GM12875 (cell line): ENCODE measurements around the gene CSHL1.
"Not testable (repeated sequence)": the region's sequence is repeated elsewhere in the genome, so short reads cannot be mapped to it uniquely, and the experiment has no call there.

Source experiments
- H3K4me3 ChIP-seq: one replicate; pipeline ENCODE4 v1.5.1; 2011; ENCODE audit warnings: low read depth, low read length, control low read depth
- CTCF ChIP-seq: IDR thresholded peaks from 2 replicates; pipeline ENCODE4 v1.5.1; 2011; ENCODE audit warnings: low read depth, mild to moderate bottlenecking, control low read depth, inconsistent platforms, low read length, moderate library complexity, borderline replicate concordance; ENCODE audit not compliant: insufficient read depth

The CSHL1 gene

GRCh38 chr17:63894821-63895220 lies 16.2 kb downstream of the CSHL1 start:
- not testable (repeated sequence) for H3K4me3 ChIP-seq

DNA sequence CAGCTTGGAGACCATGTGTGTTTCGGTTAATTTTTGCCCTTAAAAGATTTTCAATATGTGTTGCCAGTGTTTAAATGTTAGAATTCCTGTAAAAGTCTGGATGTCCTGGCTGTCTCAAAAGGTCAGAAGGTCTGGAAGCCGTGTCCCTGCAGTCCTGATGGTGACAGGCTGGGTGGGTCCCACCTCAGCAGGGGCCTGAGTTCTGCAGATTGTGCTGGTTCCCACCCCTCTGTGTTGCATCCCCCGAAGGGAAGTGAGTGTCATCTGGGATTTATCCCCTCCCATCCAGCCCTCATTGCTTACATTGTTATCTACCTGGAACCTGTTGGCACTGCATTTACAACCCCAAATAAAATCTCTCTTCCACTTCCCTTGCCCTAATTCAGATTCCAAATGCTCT lies 17.0 kb downstream of the CSHL1 start:
- H3K4me3 ChIP-seq: not testable (repeated sequence)

- not testable (repeated sequence) for H3K4me3 ChIP-seq
- TF ChIP-seq CTCF: 0 out of 2 replicates have a peak, but pooled peaks have one; percentile 8
Measured at GRCh38 chr17:63892316-63893037, 18.6 kb downstream of the CSHL1 start.

DNA sequence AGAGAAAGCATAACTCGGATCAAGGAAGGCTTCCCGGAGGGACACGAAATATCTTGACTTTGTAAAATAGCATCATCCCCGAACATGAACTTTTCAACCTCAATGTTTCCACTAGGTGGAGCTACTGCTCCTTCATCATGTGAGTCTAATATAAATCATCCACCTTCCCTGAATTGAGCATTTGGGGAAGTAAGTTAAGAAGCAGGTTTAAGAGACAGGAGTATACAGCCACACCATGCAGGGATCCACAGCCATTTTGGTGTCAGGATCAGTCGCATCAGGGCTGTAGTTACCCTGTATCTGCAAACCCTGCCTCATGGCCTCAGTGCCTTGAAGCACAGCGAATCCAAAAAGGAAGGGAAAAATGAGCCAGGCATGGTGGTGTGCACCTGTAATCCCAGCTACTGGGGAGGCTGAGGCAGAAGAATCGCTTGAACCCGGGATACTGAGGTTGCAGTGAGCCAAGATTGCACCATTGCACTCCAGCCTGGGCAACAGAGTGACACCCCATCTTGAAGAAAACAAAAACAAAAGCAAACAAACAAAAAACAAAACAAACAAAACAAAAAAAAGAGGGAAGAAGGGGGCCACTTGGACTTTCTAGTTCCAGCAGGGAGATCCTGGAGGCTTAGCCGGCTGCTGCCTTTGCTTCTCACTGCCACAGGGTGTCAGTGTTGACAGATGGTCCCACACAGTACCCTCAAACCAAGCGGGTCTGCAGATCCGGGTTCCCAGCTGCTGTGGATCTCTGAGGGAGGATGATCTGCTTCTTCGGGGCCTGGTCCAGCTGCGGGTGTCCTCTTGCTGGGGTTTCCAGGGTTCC lies 21.8 kb downstream of the CSHL1 start:
- TF ChIP-seq CTCF: peak; percentile 53
- not testable (repeated sequence) for H3K4me3 ChIP-seq

DNA sequence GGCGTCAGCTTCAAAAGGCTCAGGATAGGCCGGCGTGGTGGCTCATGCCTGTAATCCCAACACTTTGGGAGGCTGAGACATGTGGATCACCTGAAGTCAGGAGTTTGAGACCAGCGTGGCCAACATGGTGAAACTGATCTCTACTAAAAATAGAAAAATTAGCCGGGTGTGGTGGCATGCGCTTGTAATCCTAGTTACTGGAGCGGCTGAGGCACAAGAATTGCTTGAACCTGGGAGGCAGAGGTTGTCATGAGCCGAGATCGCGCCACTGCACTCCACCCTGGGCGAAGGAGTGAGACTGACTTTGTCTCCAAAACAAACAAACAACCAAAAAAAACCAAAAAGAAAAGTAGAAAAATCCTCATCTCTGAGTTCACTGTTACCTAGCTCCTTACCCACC lies 25.9 kb downstream of the CSHL1 start:
- not testable (repeated sequence) for H3K4me3 ChIP-seq

DNA sequence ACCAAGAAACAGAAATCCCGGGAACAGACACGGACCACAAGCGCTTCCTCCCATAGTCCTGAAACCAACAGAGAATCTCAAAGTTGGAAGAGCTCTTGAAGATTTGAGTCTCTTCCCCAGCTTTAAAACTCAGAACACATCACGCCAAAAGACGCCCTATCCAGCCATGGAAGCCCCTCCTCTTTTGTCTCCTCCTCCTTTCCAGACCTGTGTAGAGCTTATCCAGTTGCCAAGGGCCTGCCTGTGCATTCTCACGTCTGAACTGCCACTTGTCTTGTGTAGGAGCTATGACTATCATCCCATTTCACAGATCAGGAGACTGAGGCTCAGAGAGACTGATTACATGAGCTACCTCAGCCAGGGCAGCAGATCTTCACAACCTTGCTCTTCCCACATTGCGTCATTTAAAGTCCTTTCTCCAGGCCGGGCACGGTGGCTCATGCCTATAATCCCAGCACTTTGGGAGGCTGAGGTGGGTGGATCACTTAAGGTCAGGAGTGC lies 28.4 kb downstream of the CSHL1 start:
- H3K4me3 ChIP-seq: not testable (repeated sequence)

GRCh38 chr17:63881935-63882601 lies 29.0 kb downstream of the CSHL1 start, which contains the start of gene GH2:
TSS of gene GH2 (minus strand) at chr17:63881944. CDS start at chr17:63881801, 143 bp downstream.
- TF ChIP-seq CTCF: peak; percentile 80
- no peak within 1 kb of the TSS for H3K4me3 ChIP-seq

GRCh38 chr17:63881337-63881736 lies 29.7 kb downstream of the CSHL1 start:
- H3K4me3 ChIP-seq: not testable (repeated sequence)

DNA sequence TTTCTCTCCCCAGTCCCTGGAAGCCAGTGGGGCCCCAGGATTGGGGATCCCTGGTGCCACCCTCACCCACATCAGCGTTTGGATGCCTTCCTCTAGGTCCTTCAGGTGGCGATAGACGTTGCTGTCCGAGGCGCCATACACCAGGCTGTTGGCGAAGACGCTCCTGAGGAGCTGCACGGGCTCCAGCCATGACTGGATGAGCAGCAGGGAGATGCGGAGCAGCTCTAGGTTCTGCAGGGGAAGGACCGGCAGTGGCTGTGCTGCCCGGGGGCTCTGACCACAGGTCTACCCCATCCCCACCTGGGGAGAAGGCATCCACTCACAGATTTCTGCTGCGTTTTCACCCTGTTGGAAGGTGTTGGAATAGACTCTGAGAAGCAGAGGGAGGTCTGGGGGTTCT lies 30.4 kb downstream of the CSHL1 start:
- H3K4me3 ChIP-seq: no peak overlapping the region
- no peak for TF ChIP-seq CTCF

GRCh38 chr17:63878413-63878812 lies 32.6 kb downstream of the CSHL1 start:
- H3K4me3 ChIP-seq: not testable (repeated sequence)

GRCh38 chr17:63874693-63875092 lies 36.4 kb downstream of the CSHL1 start:
- H3K4me3 ChIP-seq: not testable (repeated sequence)

GRCh38 chr17:63874061-63874626 lies 36.9 kb downstream of the CSHL1 start:
- H3K4me3 ChIP-seq: not testable (repeated sequence)

- H3K4me3 ChIP-seq: not testable (repeated sequence)
Measured at GRCh38 chr17:63873577-63873976, 37.5 kb downstream of the CSHL1 start, which contains the start of gene CSH2. TSS of gene CSH2 (minus strand) at chr17:63873677. CDS start at chr17:63873614, 63 bp downstream.
